Rectal smooth muscle tissue (tissue), 1 donor: ENCODE measurements around the gene TBC1D12.
"Not testable (repeated sequence)": the region's sequence is repeated elsewhere in the genome, so short reads cannot be mapped to it uniquely, and the experiment has no call there.

Experiments used
- H3K27ac ChIP-seq: one replicate; pipeline ENCODE4 v1.7.0; 2013; ENCODE audit warnings: low read depth, low read length, inconsistent platforms
- H3K27me3 ChIP-seq: one replicate; pipeline ENCODE4 v1.7.0; 2013; ENCODE audit warnings: low read length; ENCODE audit not compliant: control insufficient read depth, insufficient read depth
- H3K36me3 ChIP-seq: one replicate; pipeline ENCODE4 v1.7.0; 2013; ENCODE audit warnings: low read length; ENCODE audit not compliant: control insufficient read depth, insufficient read depth
- H3K4me1 ChIP-seq: one replicate; pipeline ENCODE4 v1.7.0; 2013; ENCODE audit warnings: low read length; ENCODE audit not compliant: control insufficient read depth, insufficient read depth
- H3K4me3 ChIP-seq: one replicate; pipeline ENCODE4 v1.7.0; 2013; ENCODE audit warnings: low read length
- H3K9ac ChIP-seq: one replicate; pipeline ENCODE4 v1.7.0; 2013; ENCODE audit warnings: low read length

The TBC1D12 gene

GRCh38 chr10:94376865-94377264, 25.5 kb upstream of the TBC1D12 start:
- no peaks in the 10 kb centered on the region for H3K36me3 ChIP-seq

GRCh38 chr10:94383530-94383929, 18.8 kb upstream of the TBC1D12 start:
- H3K27ac ChIP-seq = no peak overlapping the region
- H3K4me1 ChIP-seq = no peaks in the 10 kb centered on the region

More at GRCh38 chr10:94376865-94377264, 25.5 kb upstream of the TBC1D12 start:
- Histone ChIP-seq H3K4me3 (no peak overlapping the region), H3K27me3 (no peaks in the 10 kb centered on the region), H3K27ac (no peak overlapping the region), H3K4me1 (no peaks in the 10 kb centered on the region), H3K9ac (no peak overlapping the region)

DNA sequence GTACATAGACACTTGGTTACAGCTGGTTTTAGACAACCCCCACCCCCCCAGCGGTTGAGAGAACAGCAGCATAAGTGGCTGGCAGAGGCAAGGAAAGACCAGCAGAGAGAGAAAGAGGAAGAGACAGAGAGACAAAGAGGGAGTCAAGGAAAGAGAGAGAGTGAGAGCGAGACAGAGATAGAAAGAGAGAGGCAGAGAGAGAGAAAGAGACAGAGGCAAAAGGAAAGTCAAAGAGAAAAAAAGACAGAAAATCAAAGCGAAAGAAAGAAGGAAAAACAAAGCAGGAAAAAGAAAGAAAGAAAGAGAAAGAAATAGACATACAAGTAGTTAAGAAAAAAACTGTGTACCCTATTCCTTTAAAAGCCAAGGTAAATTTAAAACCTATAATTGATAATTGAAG, 16.6 kb upstream of the TBC1D12 start:
- not testable (repeated sequence) for H3K27me3 ChIP-seq, H3K27ac ChIP-seq, H3K36me3 ChIP-seq, H3K4me3 ChIP-seq, H3K9ac ChIP-seq, H3K4me1 ChIP-seq

More at GRCh38 chr10:94383530-94383929, 18.8 kb upstream of the TBC1D12 start:
- Histone ChIP-seq H3K27me3 (no peaks in the 10 kb centered on the region), H3K9ac (no peak overlapping the region), H3K4me3 (no peak overlapping the region), H3K36me3 (no peaks in the 10 kb centered on the region)

DNA sequence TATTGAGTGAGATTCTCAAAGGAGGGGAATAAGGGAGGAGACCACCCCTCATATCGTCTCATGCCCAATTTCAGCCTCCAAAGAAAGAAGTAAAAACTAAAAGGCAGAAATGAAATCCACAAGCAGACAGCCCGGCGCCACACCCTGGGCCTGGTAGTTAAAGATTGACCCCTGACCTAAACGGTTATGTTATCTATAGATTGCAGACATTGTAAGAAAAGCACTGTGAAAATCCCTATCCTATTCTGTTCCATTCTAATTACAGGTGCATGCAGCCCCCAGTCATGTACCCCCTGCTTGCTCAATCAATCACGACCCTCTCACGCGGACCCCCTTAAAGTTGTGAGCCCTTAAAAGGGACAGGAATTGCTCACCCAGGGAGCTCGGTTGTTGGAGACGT, 10.2 kb upstream of the TBC1D12 start:
- not testable (repeated sequence) for H3K36me3 ChIP-seq, H3K4me1 ChIP-seq, H3K4me3 ChIP-seq, H3K27me3 ChIP-seq, H3K9ac ChIP-seq, H3K27ac ChIP-seq

GRCh38 chr10:94397549-94398370, 4.6 kb upstream of the TBC1D12 start:
- Histone ChIP-seq H3K4me3 (no peak overlapping the region), H3K9ac (no peak overlapping the region), H3K27ac (no peak overlapping the region), H3K27me3 (no peaks in the 10 kb centered on the region), H3K4me1 (no peaks in the 10 kb centered on the region), H3K36me3 (no peaks in the 10 kb centered on the region)

GRCh38 chr10:94398762-94399161, 3.6 kb upstream of the TBC1D12 start:
- Histone ChIP-seq H3K36me3 (no peaks in the 10 kb centered on the region), H3K27me3 (no peaks in the 10 kb centered on the region), H3K4me1 (no peaks in the 10 kb centered on the region), H3K9ac (no peak overlapping the region), H3K4me3 (no peak overlapping the region), H3K27ac (no peak overlapping the region)

DNA sequence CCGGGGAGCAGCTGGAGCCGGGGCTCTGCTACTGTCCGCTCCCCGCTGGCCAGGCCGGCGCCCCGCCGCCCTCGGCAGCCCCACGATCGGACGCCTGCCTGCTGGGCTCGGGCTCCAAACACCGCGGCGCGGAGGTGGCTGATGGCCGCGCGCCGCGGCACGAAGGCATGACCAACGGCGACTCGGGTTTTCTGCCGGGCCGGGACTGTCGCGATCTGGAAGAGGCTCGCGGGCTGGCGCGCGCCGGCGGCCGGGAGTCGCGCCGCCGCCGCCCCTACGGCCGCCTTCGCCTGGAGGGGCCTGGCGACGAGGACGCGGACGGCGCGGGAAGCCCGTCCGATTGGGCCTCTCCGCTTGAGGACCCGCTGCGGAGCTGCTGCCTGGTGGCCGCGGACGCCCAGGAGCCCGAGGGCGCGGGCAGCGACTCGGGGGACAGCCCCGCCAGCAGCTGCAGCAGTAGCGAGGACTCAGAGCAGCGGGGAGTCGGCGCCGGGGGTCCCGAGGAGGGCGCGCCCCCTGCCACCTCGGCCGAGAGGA, 570 bp downstream of the TBC1D12 start:
- Histone ChIP-seq H3K36me3 (no peaks in the 10 kb centered on the region), H3K4me1 (no peaks in the 10 kb centered on the region), H3K9ac (peak overlapping the region; percentile 60), H3K4me3 (peak overlapping the region; percentile 80), H3K27me3 (no peaks in the 10 kb centered on the region), H3K27ac (peak overlapping the region; percentile 72)

GRCh38 chr10:94403380-94404213, 1.3 kb downstream of the TBC1D12 start:
- Histone ChIP-seq H3K4me3 (peak overlapping the region; percentile 80), H3K4me1 (no peaks in the 10 kb centered on the region), H3K9ac (peak overlapping the region; percentile 60), H3K27me3 (no peaks in the 10 kb centered on the region), H3K27ac (peak overlapping the region; percentile 72), H3K36me3 (no peaks in the 10 kb centered on the region)

DNA sequence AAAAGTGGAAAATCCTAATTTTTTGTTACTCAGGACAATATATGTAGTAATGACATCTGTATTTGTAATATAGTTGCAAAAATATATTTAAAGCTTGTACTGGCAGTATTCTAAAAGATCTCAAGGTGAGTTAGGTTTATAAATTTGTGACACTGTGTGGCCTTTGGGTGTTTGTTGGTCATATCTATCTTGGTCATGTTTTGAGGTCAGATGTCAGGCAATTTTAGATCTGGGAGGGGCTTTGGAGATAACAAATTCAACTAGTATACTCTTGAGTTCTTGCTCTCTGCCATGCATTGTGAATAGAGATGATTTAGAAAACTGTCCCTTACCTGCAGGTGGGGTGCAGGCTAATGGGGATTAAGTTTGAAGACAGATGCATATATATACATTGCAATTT, 3.1 kb downstream of the TBC1D12 start:
- Histone ChIP-seq H3K9ac (no peak overlapping the region), H3K27me3 (no peaks in the 10 kb centered on the region), H3K4me3 (no peak overlapping the region), H3K36me3 (no peaks in the 10 kb centered on the region), H3K27ac (no peak overlapping the region), H3K4me1 (no peaks in the 10 kb centered on the region)

GRCh38 chr10:94407668-94408067, 5.3 kb downstream of the TBC1D12 start:
- Histone ChIP-seq H3K9ac (no peak overlapping the region), H3K36me3 (no peaks in the 10 kb centered on the region), H3K27ac (no peak overlapping the region), H3K27me3 (no peaks in the 10 kb centered on the region), H3K4me3 (no peak overlapping the region), H3K4me1 (peaks cover 1% of the 10 kb centered on the region)

GRCh38 chr10:94409021-94409657, 6.8 kb downstream of the TBC1D12 start:
- H3K27me3 ChIP-seq = no peaks in the 10 kb centered on the region
- no peak overlapping the region for H3K27ac ChIP-seq
- no peaks in the 10 kb centered on the region for H3K36me3 ChIP-seq
- H3K4me1 ChIP-seq = peaks cover 3% of the 10 kb centered on the region
- H3K4me3 ChIP-seq = no peak overlapping the region
- no peak overlapping the region for H3K9ac ChIP-seq

- no peaks in the 10 kb centered on the region for H3K27me3 ChIP-seq
- peaks cover 3% of the 10 kb centered on the region for H3K4me1 ChIP-seq
- no peak overlapping the region for H3K4me3 ChIP-seq
- no peak overlapping the region for H3K9ac ChIP-seq
- no peak overlapping the region for H3K27ac ChIP-seq
- no peaks in the 10 kb centered on the region for H3K36me3 ChIP-seq
Measured at GRCh38 chr10:94411304-94411703, 9.0 kb downstream of the TBC1D12 start.
